HEK293 (cell line): ENCODE results near the gene P2RY11.

Experiments
- CTCF ChIA-PET: fragments of 350-600 bp; formaldehyde crosslinking; extraction: SDS; loops from one replicate; lab custom pipeline; 2021; ENCODE audit warnings: antibody characterized with exemption; lab: Yijun Ruan, JAX
- POLR2A ChIA-PET: fragments of 300-600 bp; formaldehyde crosslinking; extraction: SDS; loops from one replicate; lab custom pipeline; 2020; ENCODE audit warnings: antibody characterized with exemption, inconsistent platforms; lab: Yijun Ruan, JAX
- H3K27ac ChIP-seq: fragments of 200-500 bp; sonication (Bioruptor generic); 2 replicates; pipeline ENCODE4 v1.5.1; 2014; ENCODE audit warnings: low read depth, low read length, control low read depth, inconsistent platforms; ENCODE audit errors: extremely low read depth
- H3K36me3 ChIP-seq, 2 experiments: fragments of 200-500 bp in 1 of 2; sonication (Bioruptor generic) in 1 of 2; 1 replicate in 1 of 2; 2 replicates in 1 of 2; pipeline ENCODE4 v1.5.1; 2014 to 2017; ENCODE audit warnings: inconsistent platforms in 2 of 2, low read length in 2 of 2; ENCODE audit not compliant: control insufficient read depth in 2 of 2, insufficient read depth in 1 of 2
- H3K4me1 ChIP-seq: fragments of 200-500 bp; sonication (Bioruptor generic); 2 replicates; pipeline ENCODE4 v1.5.1; 2014; ENCODE audit warnings: mild to moderate bottlenecking, low read length, inconsistent platforms; ENCODE audit not compliant: control insufficient read depth, insufficient read depth
- H3K4me3 ChIP-seq: 2 replicates; pipeline ENCODE4 v1.5.1; 2011; ENCODE audit warnings: low read depth, mild to moderate bottlenecking, control low read depth, low read length, moderate library complexity
- H3K9me3 ChIP-seq: fragments of 200-500 bp; sonication (Bioruptor generic); 2 replicates; pipeline ENCODE4 v1.5.1; 2014; ENCODE audit warnings: low read depth, low read length, inconsistent platforms; ENCODE audit not compliant: control insufficient read depth, insufficient read depth
- KLF1 ChIP-seq: fragments of 450-650 bp; formaldehyde crosslinking; IDR thresholded peaks from 2 replicates; pipeline ENCODE4 v1.5.1; 2016; ENCODE audit warnings: missing biosample characterization, missing genetic modification characterization
- SP3 ChIP-seq: fragments of 450-650 bp; formaldehyde crosslinking; IDR thresholded peaks from 2 replicates; pipeline ENCODE4 v1.5.1; 2016; ENCODE audit warnings: missing biosample characterization, missing genetic modification characterization
- ZFP3 ChIP-seq: fragments of 450-650 bp; formaldehyde crosslinking; IDR thresholded peaks from 2 replicates; pipeline ENCODE4 v1.5.1; 2016; ENCODE audit warnings: low read depth, missing biosample characterization, missing genetic modification characterization
- ZNF114 ChIP-seq: fragments of 450-650 bp; formaldehyde crosslinking; IDR thresholded peaks from 2 replicates; pipeline ENCODE4 v1.5.0; 2017; ENCODE audit warnings: missing biosample characterization, missing genetic modification characterization
- ZNF239 ChIP-seq: fragments of 450-650 bp; formaldehyde crosslinking; IDR thresholded peaks from 2 replicates; pipeline ENCODE4 v1.5.1; 2016; ENCODE audit warnings: missing biosample characterization, missing genetic modification characterization
- ZNF777 ChIP-seq: fragments of 450-650 bp; formaldehyde crosslinking; IDR thresholded peaks from 2 replicates; pipeline ENCODE4 v1.5.1; 2017; ENCODE audit warnings: missing biosample characterization, missing genetic modification characterization, borderline replicate concordance
- ZNF792 ChIP-seq: fragments of 450-650 bp; formaldehyde crosslinking; IDR thresholded peaks from 2 replicates; pipeline ENCODE4 v1.5.1; 2016; ENCODE audit warnings: missing biosample characterization, missing genetic modification characterization
- TF ChIP-seq, protein P1 (sequence below): fragments of 450-650 bp; formaldehyde crosslinking; IDR thresholded peaks from 2 replicates; pipeline ENCODE4 v1.5.1; 2016; ENCODE audit warnings: missing biosample characterization, missing genetic modification characterization
- TF ChIP-seq, protein P2 (sequence below): fragments of 450-650 bp; formaldehyde crosslinking; IDR thresholded peaks from 2 replicates; pipeline ENCODE4 v1.5.1; 2016; ENCODE audit warnings: missing biosample characterization, missing genetic modification characterization
- TF ChIP-seq, protein P3 (sequence below): fragments of 450-650 bp; formaldehyde crosslinking; IDR thresholded peaks from 2 replicates; pipeline ENCODE4 v1.5.1; 2016; ENCODE audit warnings: missing biosample characterization, missing genetic modification characterization
- TF ChIP-seq, protein P4 (sequence below): fragments of 450-650 bp; formaldehyde crosslinking; IDR thresholded peaks from 2 replicates; pipeline ENCODE4 v1.5.0; 2017; ENCODE audit warnings: missing biosample characterization, missing genetic modification characterization, borderline replicate concordance
- TF ChIP-seq, protein P5 (sequence below): fragments of 450-650 bp; formaldehyde crosslinking; IDR thresholded peaks from 2 replicates; pipeline ENCODE4 v1.5.1; 2016; ENCODE audit warnings: missing biosample characterization, missing genetic modification characterization, low read depth

Gene P2RY11

DNA sequence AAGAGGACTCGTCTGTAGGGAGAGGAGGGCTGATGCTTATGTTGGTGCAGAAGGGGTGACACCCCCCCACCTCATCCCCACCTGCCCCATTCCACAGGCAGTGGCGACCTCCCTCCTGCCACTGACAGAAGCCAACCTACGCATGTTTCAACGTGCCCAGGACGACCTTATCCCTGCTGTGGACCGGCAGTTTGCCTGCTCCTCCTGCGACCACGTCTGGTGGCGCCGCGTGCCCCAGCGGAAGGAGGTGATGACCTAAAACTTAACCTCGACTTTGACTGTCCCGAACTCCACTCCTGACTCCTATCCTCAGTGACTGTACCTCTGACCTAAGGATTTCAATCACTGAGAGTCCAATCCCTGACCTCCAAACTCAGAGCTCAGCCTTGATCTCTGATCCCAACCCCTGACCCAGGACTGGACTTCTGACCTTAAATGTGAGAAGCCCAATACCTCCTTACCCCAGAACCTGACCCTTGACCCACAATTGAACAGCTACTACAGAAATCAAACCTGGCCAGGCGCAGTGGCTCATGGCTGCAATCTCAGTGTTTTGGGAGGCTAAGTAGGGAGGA lies 21.6 kb upstream of the P2RY11 start:
- CTCF ChIA-PET, result interaction anchor here (0.6 to 0.7 kb wide), 2 partner anchors 160 to 181 kb away, joined by 4 to 6 read pairs; no protein-coding TSS in a partner anchor
- H3K4me3 ChIP-seq, result no peak overlapping the region
- TF ChIP-seq, protein P1, sequence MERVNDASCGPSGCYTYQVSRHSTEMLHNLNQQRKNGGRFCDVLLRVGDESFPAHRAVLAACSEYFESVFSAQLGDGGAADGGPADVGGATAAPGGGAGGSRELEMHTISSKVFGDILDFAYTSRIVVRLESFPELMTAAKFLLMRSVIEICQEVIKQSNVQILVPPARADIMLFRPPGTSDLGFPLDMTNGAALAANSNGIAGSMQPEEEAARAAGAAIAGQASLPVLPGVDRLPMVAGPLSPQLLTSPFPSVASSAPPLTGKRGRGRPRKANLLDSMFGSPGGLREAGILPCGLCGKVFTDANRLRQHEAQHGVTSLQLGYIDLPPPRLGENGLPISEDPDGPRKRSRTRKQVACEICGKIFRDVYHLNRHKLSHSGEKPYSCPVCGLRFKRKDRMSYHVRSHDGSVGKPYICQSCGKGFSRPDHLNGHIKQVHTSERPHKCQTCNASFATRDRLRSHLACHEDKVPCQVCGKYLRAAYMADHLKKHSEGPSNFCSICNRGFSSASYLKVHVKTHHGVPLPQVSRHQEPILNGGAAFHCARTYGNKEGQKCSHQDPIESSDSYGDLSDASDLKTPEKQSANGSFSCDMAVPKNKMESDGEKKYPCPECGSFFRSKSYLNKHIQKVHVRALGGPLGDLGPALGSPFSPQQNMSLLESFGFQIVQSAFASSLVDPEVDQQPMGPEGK, result 0 out of 2 replicates have a peak, but pooled peaks have one; percentile 29
- TF ChIP-seq, protein P2, sequence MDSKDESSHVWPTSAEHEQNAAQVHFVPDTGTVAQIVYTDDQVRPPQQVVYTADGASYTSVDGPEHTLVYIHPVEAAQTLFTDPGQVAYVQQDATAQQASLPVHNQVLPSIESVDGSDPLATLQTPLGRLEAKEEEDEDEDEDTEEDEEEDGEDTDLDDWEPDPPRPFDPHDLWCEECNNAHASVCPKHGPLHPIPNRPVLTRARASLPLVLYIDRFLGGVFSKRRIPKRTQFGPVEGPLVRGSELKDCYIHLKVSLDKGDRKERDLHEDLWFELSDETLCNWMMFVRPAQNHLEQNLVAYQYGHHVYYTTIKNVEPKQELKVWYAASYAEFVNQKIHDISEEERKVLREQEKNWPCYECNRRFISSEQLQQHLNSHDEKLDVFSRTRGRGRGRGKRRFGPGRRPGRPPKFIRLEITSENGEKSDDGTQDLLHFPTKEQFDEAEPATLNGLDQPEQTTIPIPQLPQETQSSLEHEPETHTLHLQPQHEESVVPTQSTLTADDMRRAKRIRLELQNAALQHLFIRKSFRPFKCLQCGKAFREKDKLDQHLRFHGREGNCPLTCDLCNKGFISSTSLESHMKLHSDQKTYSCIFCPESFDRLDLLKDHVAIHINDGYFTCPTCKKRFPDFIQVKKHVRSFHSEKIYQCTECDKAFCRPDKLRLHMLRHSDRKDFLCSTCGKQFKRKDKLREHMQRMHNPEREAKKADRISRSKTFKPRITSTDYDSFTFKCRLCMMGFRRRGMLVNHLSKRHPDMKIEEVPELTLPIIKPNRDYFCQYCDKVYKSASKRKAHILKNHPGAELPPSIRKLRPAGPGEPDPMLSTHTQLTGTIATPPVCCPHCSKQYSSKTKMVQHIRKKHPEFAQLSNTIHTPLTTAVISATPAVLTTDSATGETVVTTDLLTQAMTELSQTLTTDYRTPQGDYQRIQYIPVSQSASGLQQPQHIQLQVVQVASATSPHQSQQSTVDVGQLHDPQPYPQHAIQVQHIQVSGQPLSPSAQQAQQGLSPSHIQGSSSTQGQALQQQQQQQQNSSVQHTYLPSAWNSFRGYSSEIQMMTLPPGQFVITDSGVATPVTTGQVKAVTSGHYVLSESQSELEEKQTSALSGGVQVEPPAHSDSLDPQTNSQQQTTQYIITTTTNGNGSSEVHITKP (tag by site-specific recombination), result peak; percentile 59
- TF ChIP-seq KLF1, result no peak
- TF ChIP-seq, all 188 proteins: peak for 2
- POLR2A ChIA-PET, result no interaction called here
- Histone ChIP-seq H3K9me3 (no peaks in the 10 kb centered on the region), H3K36me3 (no peaks in the 10 kb centered on the region), H3K4me1 (no peaks in the 10 kb centered on the region), H3K27ac (no peak overlapping the region)

DNA sequence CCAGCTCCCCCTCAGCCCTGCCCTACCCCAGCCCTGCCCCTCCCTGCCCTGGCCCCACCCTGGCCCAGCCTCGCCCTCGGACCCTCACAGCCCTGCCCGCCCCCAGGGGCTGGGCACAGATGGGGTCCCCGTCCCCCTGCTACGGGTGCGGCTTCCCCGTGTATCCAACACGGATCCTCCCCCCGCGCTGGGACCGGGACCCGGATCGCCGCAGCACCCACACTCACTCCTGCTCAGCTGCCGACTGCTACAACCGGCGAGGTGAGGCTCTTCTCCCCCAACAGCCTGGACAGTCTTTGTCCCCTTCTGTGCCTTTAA lies 20.2 kb upstream of the P2RY11 start:
- Histone ChIP-seq H3K4me1 (no peaks in the 10 kb centered on the region), H3K27ac (no peak overlapping the region), H3K9me3 (no peaks in the 10 kb centered on the region)
- CTCF ChIA-PET, result interaction anchor here (0.6 kb wide), 1 partner anchor 61 kb away, joined by 3 read pairs; no protein-coding TSS in a partner anchor
- POLR2A ChIA-PET, result interaction anchor here (0.6 kb wide), 1 partner anchor 147 kb away, joined by 3 read pairs; no protein-coding TSS in a partner anchor
- TF ChIP-seq SP3 (no peak), ZNF239 (no peak), ZFP3 (no peak), ZNF792 (tag by site-specific recombination) (no peak), ZNF777 (tag by site-specific recombination) (no peak), ZNF114 (tag by site-specific recombination) (no peak)
- TF ChIP-seq, protein P3, sequence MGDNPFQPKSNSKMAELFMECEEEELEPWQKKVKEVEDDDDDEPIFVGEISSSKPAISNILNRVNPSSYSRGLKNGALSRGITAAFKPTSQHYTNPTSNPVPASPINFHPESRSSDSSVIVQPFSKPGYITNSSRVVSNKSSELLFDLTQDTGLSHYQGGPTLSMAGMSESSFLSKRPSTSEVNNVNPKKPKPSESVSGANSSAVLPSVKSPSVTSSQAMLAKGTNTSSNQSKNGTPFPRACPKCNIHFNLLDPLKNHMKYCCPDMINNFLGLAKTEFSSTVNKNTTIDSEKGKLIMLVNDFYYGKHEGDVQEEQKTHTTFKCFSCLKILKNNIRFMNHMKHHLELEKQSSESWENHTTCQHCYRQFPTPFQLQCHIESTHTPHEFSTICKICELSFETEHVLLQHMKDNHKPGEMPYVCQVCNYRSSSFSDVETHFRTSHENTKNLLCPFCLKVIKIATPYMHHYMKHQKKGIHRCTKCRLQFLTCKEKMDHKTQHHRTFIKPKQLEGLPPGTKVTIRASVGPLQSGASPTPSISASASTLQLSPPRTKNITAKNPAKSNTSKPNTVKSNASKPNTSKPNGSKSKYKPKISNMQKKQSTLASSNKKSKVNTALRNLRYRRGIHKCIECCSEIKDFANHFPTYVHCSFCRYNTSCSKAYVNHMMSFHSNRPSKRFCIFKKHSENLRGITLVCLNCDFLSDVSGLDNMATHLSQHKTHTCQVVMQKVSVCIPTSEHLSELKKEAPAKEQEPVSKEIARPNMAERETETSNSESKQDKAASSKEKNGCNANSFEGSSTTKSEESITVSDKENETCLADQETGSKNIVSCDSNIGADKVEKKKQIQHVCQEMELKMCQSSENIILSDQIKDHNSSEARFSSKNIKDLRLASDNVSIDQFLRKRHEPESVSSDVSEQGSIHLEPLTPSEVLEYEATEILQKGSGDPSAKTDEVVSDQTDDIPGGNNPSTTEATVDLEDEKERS (tag by site-specific recombination), result no peak
- TF ChIP-seq, protein P4, sequence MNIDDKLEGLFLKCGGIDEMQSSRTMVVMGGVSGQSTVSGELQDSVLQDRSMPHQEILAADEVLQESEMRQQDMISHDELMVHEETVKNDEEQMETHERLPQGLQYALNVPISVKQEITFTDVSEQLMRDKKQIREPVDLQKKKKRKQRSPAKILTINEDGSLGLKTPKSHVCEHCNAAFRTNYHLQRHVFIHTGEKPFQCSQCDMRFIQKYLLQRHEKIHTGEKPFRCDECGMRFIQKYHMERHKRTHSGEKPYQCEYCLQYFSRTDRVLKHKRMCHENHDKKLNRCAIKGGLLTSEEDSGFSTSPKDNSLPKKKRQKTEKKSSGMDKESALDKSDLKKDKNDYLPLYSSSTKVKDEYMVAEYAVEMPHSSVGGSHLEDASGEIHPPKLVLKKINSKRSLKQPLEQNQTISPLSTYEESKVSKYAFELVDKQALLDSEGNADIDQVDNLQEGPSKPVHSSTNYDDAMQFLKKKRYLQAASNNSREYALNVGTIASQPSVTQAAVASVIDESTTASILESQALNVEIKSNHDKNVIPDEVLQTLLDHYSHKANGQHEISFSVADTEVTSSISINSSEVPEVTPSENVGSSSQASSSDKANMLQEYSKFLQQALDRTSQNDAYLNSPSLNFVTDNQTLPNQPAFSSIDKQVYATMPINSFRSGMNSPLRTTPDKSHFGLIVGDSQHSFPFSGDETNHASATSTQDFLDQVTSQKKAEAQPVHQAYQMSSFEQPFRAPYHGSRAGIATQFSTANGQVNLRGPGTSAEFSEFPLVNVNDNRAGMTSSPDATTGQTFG, result no peak
- TF ChIP-seq, protein P5, sequence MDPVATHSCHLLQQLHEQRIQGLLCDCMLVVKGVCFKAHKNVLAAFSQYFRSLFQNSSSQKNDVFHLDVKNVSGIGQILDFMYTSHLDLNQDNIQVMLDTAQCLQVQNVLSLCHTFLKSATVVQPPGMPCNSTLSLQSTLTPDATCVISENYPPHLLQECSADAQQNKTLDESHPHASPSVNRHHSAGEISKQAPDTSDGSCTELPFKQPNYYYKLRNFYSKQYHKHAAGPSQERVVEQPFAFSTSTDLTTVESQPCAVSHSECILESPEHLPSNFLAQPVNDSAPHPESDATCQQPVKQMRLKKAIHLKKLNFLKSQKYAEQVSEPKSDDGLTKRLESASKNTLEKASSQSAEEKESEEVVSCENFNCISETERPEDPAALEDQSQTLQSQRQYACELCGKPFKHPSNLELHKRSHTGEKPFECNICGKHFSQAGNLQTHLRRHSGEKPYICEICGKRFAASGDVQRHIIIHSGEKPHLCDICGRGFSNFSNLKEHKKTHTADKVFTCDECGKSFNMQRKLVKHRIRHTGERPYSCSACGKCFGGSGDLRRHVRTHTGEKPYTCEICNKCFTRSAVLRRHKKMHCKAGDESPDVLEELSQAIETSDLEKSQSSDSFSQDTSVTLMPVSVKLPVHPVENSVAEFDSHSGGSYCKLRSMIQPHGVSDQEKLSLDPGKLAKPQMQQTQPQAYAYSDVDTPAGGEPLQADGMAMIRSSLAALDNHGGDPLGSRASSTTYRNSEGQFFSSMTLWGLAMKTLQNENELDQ (tag by site-specific recombination), result no peak
- TF ChIP-seq, all 188 proteins: peak for 0
- Histone ChIP-seq H3K4me3 (no peak overlapping the region), H3K36me3 (no peaks in the 10 kb centered on the region)
